ENCODE measurements around the gene HOXA5.

The HOXA5 gene

DNA sequence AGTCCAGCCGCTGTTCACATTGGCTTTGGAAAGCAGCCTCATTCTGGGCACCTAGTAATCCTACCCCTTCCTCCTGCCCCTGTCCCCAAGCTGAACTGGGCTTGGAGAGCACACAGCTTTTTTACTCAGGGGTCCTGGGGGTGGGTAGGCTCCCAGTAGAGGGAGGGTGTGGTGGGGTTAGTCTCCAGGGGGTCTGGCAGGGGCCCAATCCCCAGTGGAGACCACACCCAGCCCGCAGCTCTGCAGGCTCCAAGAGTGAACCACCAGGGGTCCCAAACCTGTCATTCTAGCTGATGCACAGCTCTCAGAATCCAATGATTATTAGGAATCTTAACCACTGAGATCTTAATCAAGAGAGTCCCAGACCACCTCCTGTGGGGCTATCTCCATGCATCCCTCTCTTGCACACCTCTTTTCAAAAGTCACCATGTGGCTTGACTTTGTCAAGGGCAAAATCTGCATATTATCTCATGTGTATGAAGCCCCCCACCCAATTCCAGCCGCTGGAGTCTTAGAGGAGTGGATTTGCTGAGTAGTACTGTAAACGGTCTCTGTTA, 38.9 kb upstream of the HOXA5 start:
- no peak for DNase-seq

DNA sequence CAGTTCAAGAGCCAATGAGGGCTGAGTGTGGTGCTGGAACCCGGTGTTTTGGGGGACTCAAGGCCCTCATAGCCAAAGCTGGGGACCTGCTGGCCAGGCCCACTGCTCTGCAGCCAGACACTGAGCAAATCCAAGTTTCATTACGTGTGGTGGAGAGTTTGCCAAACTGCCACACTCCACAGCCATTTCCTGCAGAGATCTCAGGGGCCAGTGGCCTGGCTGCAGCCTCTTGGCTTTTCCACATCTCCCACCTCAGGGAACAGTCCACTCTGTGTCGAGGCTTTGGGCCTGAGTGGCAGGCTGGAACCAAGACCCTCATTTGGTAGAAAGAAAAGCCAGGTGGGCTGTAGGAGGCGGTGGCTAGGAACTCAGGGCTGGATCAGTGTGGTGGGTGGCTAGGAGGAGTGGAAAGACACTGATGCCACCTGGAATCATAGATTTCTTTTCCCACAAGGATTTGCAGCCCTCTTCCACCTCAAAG, 38.4 kb upstream of the HOXA5 start:
- DNase-seq = no peak

DNA sequence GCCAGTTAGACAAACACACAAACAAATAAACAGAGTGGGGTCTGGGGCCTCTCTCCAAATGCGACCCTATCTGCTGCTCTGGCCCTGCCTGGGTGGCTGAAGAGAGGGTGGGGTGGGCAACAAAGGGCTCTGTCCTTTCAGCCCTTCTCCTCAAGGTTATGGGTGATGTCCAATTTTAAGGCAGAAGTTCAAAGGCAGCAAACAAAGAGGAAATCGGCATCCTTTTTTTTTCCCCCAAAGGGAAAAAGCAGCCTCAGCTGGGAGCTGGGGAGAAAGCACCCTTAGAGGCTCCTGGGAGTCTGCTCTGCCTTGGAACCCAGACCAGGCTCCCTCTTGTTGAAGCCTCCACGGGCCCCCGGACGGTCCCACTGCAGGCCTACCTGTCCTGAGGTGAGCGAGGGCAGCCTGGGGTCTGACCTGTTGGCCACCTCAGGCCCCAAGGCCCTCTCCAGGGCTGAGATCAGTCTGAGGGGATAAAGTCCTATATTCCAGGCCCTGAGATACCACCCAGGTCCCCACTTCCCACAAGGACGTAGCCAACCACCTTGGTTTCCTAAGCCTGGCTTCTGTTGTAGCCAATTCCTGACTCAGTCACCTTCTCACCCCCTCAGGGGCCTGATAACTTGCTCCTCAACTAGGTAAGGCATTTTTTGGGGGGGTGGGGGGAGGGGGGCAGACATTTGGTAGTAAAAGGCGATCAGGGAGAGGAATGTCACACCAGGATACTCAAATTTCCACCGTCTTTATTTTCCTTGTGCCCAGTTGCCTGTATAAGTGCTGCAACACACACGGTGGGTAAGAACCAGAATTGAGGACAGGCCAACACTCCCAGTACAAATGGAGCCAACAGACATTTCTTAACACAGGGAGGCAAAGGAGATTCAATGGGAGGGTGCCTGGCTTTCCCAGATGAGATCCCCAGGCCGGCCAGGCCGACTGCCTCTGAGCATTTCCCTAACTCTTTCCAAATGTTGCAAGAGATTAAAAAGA, 37.2 kb upstream of the HOXA5 start:
- DNase-seq = no peak

DNA sequence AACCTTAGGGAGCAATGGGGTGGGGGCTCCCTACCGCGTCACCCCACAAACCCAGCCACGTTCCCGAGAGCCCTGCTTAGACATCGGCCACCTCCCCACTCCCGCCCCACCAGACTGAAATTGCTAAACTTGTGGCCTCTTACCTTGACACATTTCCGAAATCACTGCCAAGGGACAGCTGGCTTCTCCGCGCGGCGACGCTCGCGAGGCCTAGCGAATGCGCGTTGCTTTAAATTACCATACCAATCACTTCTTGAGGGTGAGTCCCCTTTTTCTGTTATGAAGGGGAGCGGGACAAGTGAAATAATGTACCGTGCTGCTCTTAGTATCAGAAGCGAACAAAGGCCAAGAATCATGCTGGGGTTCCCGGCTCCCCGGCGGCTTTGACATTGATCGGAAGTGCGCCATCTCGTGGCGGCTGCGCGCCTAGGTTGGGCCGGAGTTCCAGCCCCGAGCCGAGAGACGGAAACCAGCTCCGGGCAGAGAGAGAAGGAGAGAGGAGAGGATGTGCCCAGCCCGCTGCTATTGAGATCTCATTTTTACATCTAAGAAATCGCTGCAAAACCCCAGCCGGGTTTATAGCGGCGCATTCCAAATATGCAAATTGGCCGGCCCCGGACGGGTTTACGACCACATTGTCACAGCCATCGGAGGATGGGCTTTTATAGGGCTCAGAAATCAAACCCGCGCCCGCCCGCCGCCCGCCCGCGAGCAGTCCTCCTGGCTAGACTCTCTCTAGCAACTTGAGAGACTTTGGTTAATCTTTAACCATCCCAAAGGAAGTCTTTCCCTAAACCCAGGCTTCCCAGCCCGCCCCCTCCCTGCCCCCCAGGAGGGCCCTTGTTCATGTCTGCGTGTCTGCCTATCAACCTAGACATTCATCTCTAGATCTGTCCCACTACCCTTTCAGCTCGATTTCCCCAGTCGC, 36.3 kb upstream of the HOXA5 start:
- DNase-seq = no peak

DNA sequence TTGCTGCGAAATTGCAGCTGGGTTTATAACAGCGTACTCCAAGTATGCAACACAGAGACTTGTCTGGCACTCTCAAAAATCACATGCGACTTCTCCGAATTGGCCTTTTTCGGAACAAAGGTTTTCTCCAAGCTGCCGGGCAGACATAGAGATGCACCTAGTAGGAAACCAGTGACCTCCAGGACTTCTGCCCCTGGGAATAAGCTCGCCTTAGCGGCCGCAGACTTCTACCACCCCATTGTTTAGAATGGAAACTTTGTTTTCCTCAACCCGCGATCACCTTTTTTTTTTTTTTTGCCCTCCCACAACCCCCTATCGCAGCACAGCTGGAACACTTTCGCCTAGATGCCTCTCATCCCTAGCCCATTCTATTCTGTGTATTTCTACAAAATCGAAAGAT, 35.5 kb upstream of the HOXA5 start:
- DNase-seq = no peak

DNA sequence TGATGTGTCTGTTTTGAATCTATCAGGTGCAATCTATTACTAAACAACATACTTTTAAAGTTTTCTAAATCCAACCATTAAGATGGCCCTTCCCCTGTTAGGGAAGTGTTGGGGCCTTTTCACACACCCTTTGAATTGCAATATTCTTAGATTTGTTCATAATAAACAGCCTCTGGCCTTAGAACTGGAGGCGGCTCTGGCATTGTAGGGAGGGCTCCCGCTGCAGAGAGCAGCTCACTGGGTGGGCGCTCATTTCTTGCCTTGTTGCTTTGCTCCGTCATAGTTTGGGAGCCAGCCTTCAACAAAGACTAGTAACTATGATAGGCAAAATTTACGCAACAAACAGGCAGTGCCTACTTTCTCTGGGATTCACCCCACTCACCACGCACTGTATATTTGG, 34.9 kb upstream of the HOXA5 start:
- no peak for DNase-seq

DNA sequence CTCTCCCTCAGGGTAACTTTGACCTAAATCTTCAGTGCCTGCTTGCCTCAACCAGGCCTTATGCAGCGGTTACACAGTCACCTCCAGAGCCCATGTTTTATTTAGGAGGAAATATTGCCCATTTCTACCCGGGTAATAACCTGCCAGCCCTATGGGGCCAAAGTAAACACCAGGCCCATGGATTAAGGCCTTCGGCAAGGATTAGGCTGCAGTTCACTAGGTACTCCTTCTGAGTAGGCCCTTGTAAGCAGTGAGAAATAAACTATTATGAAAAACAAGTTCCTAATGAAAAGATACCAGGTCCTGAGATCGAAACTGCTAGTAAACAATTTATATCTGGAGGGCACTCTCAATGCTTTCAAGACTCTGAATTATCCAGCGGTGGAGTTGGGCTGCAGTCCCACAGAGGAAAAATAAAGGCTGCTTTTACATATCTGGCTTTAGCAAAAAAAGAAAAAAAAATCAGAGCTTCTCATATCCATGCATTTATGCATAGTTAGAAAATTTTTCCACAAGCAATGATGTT, 34.4 kb upstream of the HOXA5 start:
- no peak for DNase-seq

DNA sequence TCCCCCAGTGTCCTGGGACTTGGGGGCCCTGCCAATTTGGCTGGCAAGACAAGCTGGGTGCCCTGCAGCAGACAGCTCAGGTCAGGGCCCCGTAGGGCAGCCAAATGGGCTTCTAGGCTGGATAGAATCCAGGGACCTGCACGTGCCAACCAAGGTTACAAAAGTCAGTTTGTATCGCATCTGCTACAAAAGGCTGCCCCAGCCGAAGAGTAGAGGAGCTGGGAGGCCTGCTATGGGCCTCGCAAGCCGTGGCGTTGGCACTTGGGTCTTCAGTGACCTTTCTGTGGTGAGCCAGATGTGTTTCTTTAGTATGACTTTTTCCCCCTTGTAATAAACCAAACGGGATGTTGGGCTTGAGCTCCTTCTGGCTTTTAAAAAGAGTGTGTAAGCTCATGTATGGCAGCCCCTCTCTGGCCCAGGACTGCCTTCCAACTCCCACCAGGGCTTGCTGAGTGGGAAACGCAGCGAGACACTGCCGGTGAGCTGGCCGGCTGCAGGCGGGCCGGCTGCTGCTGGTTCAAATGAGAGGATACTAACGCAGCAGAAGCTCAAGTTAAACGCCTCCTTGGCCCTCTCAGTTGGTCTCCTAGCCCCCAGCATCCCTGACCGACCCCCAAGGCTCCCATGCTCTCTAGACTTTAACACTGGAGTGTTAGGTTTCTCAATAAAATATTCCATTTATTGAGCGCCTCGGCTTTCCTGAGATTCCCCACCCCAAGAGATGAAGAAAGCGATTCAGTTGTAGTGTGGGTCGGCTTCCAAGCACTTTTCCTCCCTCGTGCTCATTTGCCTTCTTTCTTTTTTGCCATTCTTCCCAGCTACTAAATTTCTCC, 33.7 kb upstream of the HOXA5 start:
- DNase-seq = no peak

DNA sequence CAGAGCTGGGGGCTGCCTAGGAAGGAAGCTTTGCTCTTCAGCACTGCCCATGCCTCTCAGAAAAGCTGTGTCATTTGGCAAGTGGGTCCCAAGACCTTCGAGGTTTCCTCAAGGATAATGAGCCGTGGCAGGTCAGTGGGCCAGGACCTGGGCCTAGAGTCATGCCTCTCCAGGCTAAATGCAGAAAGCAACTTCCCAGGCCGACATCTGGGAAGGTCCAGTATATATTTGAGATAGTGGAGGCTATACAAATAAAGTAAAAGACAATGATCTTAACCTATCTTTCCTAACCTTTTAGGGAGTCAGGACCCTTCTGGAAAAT, 33.0 kb upstream of the HOXA5 start:
- DNase-seq = no peak

DNA sequence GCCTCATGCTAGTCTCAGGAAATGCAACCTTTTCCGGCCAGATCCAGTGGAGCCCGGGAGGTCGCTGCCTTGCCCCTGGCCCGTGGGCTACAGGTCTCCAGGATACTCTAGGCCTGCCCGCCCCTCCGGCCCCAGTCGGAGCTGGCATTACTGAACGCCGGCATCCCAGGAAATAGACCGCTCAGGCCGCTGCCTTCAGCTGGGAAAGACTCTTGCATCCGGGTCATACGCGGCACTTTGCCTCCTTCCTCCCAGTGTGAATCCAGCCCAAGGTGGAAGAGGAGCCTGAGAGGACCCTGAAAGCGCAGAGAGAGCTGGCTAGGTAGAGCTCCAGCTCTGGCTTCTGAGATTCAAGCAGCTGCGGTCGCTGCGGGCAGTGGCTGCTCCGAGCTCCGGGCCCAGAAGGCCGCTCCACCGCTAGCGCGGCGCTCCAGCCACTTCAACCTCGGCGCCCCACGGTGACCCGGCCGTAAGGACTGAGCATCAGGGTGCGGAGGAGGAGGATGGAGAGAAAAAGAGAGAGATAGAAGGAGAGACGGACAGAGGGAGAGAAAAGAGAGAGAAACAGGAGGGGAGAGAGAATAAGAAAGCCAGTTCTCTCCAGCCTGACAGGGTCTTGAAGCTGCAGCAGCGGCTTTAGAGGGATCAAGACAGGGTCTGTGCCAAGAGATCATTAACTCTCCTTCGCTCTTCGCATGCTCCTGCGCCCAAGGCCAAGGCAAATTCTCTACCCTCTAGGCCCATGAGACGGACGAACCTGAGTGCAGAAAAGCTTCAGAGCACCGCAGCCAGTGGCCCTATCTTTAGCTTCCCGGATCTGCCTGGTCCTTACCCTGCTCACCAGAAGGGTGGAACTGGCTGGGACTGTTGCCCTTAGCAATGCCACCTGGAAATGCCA, 32.4 kb upstream of the HOXA5 start:
- no peak for DNase-seq

DNA sequence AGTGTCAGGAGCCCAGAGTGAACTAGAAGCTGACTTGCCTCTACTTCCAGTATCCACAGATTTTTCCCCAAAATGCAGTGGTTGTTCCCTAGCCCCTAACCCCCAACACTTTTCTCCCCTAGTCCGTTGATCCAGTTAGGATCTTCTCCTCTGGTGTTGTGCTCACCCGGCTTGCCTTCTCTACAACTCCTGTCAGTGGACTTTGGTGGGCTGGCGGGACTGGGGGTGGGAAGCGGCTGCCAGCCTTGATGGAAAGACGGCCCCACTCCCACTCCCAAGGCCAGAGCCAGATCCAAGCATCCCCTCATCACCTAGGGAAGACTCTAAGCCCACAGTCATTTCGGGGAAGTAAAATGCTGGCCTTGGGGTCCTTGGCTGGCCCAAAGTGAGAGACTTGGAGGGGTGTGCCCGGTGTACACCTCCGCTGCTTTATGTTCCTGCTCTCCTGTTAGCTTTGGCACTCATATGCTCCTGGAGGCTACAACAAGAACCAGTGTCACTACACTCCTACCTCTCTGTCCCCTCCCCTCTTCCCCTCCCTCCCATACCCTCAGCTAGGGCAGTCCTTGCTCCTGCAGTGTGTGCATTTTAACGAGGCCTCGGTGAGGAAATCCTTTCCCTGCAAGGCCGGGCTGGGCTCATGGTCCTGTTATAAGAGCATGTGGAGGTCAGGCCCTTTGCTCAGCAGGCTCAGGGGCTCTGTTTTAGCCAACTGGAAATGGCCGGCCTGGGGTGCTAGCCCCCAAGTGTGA, 31.6 kb upstream of the HOXA5 start:
- no peak for DNase-seq

DNA sequence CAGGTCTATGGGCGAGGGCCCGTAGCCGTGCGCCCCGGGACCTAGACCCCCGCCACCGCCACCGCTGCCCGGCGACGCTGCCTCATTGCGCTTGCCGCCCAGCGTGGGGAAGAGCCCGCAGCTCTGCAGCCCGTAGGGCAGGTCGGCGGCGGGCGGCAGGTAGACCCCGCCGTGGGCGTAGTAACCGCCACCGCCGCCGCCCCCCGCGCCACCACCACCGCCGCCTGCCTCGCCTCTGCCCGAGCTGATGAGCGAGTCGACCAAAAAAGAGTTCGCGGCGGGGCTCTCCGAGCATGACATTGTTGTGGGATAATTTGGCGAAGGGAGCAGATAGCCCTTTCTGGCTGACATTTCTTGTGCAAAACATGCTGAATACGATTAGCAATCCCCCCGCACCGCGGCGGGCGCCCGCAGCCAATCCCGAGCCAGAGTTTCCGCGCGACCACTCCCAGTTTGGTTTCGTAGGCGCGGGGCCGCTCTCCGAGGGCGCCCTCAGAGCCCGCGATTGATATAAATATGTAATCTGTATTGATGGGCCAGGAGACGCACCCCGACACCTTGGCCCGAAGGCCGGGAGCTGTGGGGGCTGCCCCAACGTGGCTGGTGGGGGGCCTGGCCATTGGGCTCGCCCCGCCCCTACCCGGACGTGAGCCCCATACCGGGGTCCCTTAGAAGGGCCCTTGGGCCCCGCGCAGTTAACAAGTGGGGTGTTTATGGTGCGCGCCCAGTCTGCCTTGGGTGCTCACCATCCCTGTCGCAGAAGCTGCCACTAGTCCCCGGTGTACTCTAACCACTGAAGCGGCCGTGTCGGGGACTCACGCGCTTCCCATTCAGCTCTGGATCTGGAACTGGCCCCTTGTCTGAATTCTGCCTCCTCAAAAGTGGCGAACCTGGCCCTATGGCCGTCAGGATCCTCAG, 30.7 kb upstream of the HOXA5 start, which contains the start of gene HOXA10:
HOXA10 (minus strand) TSS at position 365 of the 918 bp plus-strand sequence; CDS start at position 351, 14 bp downstream.
- DNase-seq = peak; percentile 7

DNA sequence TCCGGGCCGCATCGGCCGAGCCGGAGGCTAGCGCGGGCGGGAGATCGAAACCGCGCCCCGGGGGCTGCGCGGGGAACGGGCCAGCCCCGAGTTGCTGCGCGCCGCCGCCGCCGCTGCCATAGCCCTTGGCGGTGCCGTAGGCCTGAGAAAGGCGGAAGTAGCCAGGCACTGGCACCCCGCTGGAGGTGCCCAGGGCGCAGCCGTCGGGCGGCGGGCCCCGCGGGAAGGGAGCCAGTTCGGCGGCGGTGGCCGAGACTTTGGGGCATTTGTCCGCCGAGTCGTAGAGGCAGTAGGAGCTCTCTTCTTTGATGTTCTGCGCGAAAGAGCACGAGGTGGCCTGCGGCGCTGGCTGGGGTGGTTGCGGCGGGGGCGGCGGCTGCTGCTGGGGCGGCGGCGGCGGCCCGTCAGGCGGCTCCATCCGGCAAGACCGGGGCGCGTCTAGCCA, 30.1 kb upstream of the HOXA5 start:
- peak; percentile 8 for DNase-seq

DNA sequence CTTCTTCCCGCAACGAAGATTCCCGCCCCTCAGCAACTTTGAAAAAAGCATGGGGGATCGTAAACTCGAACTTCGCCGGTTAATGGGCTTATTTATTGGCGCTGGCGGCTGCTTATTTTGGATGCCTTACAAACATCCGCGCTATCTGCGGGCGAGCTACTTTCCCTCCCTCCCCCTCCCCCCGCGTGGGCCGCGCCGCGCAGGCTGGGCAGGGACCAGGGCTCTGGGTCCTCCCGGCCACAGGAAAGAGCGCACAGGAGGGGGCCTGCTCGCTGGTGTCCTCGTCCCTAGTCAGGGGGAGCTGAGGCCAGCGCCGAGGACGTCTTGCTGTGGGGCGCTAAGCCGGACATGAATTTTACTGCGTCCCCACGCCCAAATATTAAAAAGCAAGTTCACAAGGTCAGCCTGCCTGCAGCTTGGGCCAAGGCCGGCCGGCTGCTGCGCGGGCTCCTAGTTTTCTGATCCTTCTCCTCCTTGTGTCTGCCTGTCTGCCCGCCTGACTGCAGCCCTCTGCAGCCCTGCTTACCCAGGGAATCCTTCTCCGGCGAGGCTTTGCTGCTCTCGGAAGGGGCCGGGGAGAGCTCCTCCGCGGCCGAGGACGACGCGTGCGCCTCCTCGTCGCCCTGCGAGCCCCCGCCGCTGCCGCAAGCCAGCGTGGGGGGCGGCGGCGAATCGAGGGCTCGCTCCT, 29.5 kb upstream of the HOXA5 start:
- peak; percentile 7 for DNase-seq

DNA sequence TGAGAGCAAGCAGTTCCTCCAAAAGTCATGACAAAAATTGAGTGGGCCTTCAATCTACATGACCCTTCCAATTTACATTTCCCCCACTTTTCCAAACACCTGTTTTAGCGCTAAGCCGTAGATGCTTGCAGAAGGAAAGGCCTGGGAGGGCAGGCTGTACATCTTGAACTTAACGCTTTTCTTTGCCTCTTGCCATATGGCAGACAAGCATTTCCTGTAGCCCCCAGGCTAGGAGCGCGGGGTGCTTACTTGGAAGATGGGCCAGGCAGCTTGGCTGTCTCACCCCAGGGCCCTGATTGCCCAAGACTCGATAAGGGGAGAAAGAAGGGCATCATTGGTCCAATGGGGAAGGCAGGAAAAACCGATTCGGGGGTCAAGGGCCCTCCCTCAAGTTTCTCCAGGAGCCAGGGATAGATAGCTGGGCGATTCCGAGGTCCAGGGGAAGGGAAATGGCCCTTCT, 28.9 kb upstream of the HOXA5 start:
- DNase-seq = no peak

DNA sequence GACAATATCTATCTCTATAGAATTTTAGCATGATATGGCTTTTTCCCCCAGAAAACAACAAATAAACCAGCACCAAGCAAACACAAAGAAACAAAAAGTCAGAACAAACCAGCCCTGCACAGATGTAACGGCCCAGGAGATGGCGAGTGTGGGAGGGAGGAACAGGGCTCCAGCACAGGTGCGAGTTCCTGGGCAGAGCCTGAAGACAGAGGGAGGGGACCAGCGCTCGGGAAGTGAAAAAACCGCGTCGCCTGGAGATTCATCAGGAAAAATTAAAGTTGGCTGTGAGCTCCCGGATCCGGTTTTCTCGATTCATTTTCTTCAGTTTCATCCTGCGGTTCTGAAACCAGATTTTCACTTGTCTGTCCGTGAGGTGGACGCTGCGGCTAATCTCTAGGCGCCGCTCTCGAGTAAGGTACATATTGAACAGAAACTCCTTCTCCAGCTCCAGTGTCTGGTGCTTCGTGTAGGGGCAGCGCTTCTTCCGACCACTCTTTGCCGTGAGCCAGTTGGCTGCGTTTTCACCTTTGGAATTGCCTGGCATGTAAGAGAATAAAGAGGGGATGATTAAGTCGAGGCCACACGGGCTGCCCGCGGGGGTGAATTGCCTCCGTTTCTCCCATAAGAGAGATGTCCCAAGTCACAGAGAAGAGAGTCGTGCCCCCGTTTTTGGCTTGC, 28.3 kb upstream of the HOXA5 start:
- no peak for DNase-seq

DNA sequence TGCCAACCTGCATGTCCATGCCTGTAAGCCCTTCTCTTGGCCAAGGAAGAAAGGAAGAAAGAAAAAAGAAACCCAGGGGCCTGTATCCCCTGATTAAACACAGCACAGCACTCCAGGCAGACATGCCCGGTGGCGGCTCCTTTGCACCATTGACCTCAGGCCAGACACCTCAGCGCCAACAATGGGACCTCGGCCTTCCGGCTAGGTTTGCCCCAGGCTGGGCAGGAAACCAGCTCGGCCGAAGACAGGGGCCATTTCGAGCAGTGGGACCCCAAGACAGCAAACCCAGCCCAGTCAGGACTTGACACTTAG, 27.8 kb upstream of the HOXA5 start:
- no peak for DNase-seq

Measured in activated CD4-positive, alpha-beta T cell treated with anti-CD3 and anti-CD28 coated beads for 1 hour (primary cell).